ENCODE measurements around the gene WDFY4. TPM values are rescaled to one million over a fixed set of nuclear protein-coding genes. Genes with fewer than 3 reads are reported as not detected.

The WDFY4 gene
- polyA plus RNA-seq, 4 donors = 1.1 to 3.0 (median 2.0) TPM

DNA sequence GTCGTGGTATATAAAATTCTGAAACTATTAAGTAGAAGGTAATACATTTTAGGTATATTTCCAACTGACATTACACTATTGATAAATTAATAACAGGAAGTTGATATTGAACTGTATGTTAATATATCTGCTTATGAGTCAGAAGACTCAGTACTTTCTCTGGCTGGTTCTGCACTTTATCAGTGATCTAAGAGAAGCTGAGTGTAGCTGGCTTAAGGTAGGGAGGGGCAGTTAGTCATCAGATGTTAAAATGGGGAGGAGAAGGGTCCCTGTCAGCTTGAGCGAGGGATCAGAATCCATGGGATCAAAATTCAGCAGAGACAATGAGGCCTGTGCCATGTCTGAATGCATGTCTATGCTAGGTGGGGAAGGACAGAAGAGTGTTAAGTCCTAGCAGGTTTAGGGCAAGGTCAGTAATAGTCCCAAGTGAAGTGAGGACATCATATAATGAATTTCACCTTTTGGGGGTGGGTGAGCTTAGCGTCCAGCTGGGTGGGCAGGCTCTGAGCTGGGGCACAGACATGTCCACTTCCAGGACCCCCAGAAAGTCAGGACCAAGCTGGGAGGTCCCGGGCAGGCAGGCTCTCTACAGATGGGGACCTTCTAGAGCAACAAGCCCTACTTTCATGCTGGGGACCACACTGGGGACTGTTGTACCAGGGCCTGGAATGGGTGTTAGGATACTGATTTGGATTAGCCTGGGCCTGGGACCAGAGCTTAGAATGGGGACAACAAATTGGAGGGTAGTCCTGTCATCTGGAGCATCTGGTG, 82.9 kb downstream of the WDFY4 start:
- no peak for DNase-seq (ENCODE audit: low read depth in 4 of 4, low spot score in 3 of 4)

- no peak for DNase-seq (ENCODE audit: low read depth in 4 of 4, low spot score in 3 of 4)
These were observed 83.6 kb downstream of the WDFY4 start for GRCh38 chr10:48768144-48768766.

DNA sequence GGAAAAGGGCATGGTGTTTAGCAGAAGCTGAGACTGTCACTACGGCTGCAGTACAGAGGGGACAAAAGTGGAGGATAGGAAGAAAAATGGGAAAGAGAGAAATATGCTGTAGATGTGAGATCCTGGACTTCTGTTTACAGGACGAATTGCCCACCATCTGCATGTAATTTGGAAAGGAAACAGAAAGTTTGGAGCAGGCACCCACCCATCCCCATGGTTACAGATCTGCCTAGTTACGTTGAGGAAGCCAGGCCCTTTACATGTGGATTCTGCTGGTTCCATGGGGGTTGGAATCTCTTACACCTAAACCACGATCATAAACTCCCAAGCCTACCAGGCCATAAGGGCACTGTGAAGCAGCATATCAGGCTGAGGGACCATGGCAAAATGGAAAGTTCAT, 84.3 kb downstream of the WDFY4 start:
- DNase-seq (ENCODE audit: low read depth in 4 of 4, low spot score in 3 of 4) = no peak

GRCh38 chr10:48769706-48770435, 85.2 kb downstream of the WDFY4 start:
- DNase-seq (ENCODE audit: low read depth in 4 of 4, low spot score in 3 of 4) = no peak

GRCh38 chr10:48770561-48771089, 86.0 kb downstream of the WDFY4 start:
- DNase-seq (ENCODE audit: low read depth in 4 of 4, low spot score in 3 of 4) = no peak

GRCh38 chr10:48771234-48771633, 86.6 kb downstream of the WDFY4 start:
- DNase-seq (ENCODE audit: low read depth in 4 of 4, low spot score in 3 of 4) = no peak

DNA sequence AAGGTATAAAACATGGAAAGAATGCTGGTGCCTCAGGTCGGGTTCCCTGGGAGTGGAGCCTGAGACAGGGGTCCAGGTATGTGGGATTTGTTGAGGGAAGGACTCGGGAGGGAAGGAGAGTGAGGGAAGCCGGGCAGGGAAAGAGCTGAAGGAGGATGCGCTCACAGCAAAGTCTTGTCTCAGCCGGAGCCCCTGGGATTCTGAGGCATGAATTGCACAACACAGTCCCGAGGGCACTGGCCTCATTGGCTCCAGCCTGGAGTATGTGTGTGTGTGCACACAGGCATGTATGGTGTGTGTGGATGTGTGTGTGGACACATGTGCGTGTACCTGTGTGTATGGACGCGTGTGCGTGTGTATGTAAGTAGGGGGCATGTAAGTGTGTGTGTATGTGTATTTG, 87.4 kb downstream of the WDFY4 start:
- no peak for DNase-seq (ENCODE audit: low read depth in 4 of 4, low spot score in 3 of 4)

GRCh38 chr10:48773580-48773979, 88.9 kb downstream of the WDFY4 start:
- no peak for DNase-seq (ENCODE audit: low read depth in 4 of 4, low spot score in 3 of 4)

- DNase-seq (ENCODE audit: low read depth in 4 of 4, low spot score in 3 of 4) = no peak
These were observed 89.9 kb downstream of the WDFY4 start for GRCh38 chr10:48774416-48775205.

DNA sequence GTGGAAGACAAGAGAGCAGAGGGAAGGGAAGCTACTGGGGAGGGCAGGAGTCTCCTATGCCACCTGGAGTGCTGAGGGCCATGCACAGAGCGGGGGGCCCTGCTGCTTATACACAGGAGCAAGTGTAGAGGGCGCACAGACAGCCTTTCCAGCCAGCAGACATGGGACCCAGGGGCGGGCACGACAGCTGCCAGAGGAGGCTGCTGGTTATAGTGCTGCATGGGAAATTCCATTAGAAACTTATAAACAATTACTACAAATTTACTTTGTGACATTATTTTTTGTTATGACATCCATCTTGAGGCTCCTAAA, 90.5 kb downstream of the WDFY4 start:
- no peak for DNase-seq (ENCODE audit: low read depth in 4 of 4, low spot score in 3 of 4)

GRCh38 chr10:48776005-48776522, 91.4 kb downstream of the WDFY4 start:
- no peak for DNase-seq (ENCODE audit: low read depth in 4 of 4, low spot score in 3 of 4)

GRCh38 chr10:48776528-48776927, 91.9 kb downstream of the WDFY4 start:
- DNase-seq (ENCODE audit: low read depth in 4 of 4, low spot score in 3 of 4) = no peak

DNA sequence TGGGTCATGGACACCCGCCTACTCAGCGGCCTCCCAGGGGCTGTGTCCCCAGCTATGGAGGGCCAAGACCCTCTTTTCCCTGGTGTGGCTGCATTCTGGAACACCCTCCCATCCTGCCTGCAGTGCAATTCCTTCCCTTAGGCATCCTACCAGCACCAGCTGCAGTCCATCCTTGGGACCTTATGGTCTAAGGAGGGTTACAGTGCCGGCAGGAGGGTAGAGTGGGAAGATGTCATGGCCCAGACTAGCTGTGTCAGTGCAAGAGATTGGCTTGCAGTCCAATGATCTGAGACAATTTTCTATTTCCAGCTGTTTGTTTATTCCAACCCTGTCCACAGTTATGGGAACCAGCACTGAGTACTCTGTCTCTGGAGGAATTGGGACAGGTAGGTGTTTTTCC, 92.4 kb downstream of the WDFY4 start:
- no peak for DNase-seq (ENCODE audit: low read depth in 4 of 4, low spot score in 3 of 4)

- DNase-seq (ENCODE audit: low read depth in 4 of 4, low spot score in 3 of 4) = no peak
These were observed 93.7 kb downstream of the WDFY4 start for GRCh38 chr10:48778193-48778857.

DNA sequence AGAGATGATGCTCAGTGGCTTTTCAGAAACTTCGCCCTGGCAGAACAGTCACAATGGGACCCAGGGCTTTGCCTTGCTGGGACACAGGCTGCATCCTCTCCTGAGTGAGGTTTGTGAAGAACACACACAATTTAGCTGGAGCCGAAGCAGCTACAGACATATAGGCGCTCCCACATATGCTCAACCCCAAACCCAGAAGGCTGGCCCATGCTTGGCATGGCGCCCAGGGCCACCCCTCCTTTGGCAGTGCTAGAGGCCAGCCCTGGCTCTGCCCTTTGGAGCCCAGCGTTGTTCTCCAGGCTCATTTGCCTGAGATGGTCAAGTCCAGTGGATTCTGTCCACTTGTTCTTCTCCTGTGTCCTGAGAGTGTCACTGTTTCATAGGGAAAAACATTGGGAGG, 94.4 kb downstream of the WDFY4 start:
- no peak for DNase-seq (ENCODE audit: low read depth in 4 of 4, low spot score in 3 of 4)

GRCh38 chr10:48779546-48780152, 95.0 kb downstream of the WDFY4 start:
- DNase-seq (ENCODE audit: low read depth in 4 of 4, low spot score in 3 of 4) = no peak

DNA sequence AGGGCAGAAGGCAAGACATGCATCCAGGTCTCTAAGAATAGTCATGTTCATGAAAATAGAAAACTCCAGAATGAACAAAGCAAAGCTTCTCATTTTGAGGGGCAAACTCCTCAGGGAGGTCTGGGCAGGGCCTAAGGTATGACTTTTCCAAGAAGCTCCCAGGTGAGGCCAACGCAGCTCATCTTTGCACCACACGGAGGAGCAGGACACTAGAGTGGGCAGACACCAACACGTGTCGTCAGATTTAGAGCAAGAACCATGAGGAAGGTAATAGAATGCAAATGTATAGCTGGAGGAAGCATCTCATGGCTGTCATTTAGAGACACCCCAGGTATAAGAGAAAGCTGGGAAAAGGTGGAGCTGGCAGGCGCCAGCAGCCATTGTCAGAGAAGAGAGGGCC, 95.7 kb downstream of the WDFY4 start:
- no peak for DNase-seq (ENCODE audit: low read depth in 4 of 4, low spot score in 3 of 4)

DNA sequence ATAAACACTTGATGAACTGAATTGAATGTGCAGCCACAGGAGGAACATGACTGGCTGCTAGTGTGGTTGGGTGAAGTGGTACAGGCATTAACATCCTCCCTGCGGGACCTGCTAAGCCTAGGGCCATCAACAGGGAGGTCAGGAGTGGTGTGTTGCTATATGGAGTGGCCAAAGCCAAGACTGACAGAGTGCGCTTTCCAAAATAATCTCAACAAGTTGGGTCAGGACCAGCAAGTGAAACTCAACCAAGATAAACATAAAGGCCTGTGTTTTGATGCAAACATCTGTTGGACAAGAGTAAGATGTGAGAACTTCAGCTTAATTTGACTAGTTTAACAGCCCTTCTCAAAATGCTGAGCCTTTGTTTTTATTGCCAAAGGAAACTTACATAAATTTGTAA, 97.7 kb downstream of the WDFY4 start:
- no peak for DNase-seq (ENCODE audit: low read depth in 4 of 4, low spot score in 3 of 4)

- no peak for DNase-seq (ENCODE audit: low read depth in 4 of 4, low spot score in 3 of 4)
These were observed 99.4 kb downstream of the WDFY4 start for GRCh38 chr10:48784031-48784430.

DNA sequence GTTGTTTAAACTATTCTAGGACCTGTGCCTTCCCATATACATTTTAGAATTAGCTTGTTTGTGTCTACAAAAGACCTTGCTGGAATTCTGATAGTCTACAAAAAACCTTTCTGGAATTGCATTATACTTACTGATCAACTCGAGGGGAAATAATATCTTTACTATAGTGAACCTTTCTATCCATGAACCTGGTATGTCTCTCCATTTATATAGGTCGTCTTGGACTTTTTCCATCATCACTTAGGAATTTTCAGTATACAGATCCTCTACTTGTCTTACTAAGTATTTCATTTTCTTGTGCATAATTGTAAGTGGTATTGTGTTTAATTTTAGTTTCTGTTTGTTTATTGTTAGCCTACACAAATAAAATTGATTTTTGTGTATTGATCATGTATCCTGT, 101.1 kb downstream of the WDFY4 start:
- no peak for DNase-seq (ENCODE audit: low read depth in 4 of 4, low spot score in 3 of 4)
